ENCODE measurements around the gene SKP2.

DNA sequence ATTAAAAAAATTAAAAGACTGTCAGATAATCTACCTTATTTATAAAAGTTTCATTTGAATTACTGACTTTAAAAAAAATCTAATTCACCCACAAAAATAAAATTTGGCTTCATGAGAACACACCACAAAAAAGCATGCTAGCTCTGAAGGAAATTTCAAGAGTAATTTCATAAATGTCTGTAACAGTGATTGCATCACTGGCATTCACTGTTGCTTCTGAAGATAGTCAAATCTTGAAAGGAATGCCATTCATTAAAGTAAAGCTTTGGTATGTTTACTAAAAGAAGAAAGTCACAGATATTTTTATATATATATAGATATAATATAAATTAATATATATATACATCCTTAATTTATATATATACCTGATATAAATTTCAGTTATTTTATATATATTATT, 46.4 kb downstream of the SKP2 start:
- TF ChIP-seq, protein P1, sequence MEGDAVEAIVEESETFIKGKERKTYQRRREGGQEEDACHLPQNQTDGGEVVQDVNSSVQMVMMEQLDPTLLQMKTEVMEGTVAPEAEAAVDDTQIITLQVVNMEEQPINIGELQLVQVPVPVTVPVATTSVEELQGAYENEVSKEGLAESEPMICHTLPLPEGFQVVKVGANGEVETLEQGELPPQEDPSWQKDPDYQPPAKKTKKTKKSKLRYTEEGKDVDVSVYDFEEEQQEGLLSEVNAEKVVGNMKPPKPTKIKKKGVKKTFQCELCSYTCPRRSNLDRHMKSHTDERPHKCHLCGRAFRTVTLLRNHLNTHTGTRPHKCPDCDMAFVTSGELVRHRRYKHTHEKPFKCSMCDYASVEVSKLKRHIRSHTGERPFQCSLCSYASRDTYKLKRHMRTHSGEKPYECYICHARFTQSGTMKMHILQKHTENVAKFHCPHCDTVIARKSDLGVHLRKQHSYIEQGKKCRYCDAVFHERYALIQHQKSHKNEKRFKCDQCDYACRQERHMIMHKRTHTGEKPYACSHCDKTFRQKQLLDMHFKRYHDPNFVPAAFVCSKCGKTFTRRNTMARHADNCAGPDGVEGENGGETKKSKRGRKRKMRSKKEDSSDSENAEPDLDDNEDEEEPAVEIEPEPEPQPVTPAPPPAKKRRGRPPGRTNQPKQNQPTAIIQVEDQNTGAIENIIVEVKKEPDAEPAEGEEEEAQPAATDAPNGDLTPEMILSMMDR (IDR thresholded peaks at IDR 0.05 in 4 of 5, conservative IDR thresholded peaks at IDR 0.05 in 1 of 5): no peak
- TF ChIP-seq POLR2A (IDR thresholded peaks at IDR 0.05): no peak

All from gastrocnemius medialis (tissue), 4 donors.